CD4-positive, alpha-beta T cell treated with Interleukin-4 for 1 hour (primary cell): ENCODE data around the gene ASPHD2.
A peak's percentile ranks its signal among the peaks of the same experiment; 100 is the strongest.
"Not testable (repeated sequence)": the region's sequence is repeated elsewhere in the genome, so short reads cannot be mapped to it uniquely, and the experiment has no call there.

Experiments used
- DNase-seq, 2 donors: peaks; one replicate each; pipeline ENCODE4 v3.0.0-alpha.2; 2020 to 2022

Gene ASPHD2

GRCh38 chr22:26417406-26417805, 11.7 kb upstream of the ASPHD2 start:
- no peak for DNase-seq

GRCh38 chr22:26418620-26419019, 10.4 kb upstream of the ASPHD2 start:
- no peak for DNase-seq

- DNase-seq = no peak
These were observed 2.1 kb upstream of the ASPHD2 start for GRCh38 chr22:26426924-26427323.

- DNase-seq = no peak
These were observed 612 bp downstream of the ASPHD2 start for GRCh38 chr22:26429458-26430286.

GRCh38 chr22:26430600-26430999, 1.5 kb downstream of the ASPHD2 start:
- DNase-seq = no peak

- no peak for DNase-seq
These were observed 2.4 kb downstream of the ASPHD2 start for GRCh38 chr22:26431261-26431995.

GRCh38 chr22:26432619-26433311, 3.7 kb downstream of the ASPHD2 start:
- peak in 1 of 2 donors; percentile 50 for DNase-seq

- no peak for DNase-seq
These were observed 4.7 kb downstream of the ASPHD2 start for GRCh38 chr22:26433805-26434204.

GRCh38 chr22:26435327-26436093, 6.5 kb downstream of the ASPHD2 start:
- no peak for DNase-seq

GRCh38 chr22:26436903-26437515, 7.9 kb downstream of the ASPHD2 start:
- DNase-seq = peak in 1 of 2 donors; percentile 1

GRCh38 chr22:26437694-26438392, 8.8 kb downstream of the ASPHD2 start:
- peak in 1 of 2 donors; percentile 3 for DNase-seq

- not testable (repeated sequence) for DNase-seq
These were observed 9.7 kb downstream of the ASPHD2 start for GRCh38 chr22:26438776-26439175.

GRCh38 chr22:26439559-26439958, 10.5 kb downstream of the ASPHD2 start:
- no peak for DNase-seq

GRCh38 chr22:26442086-26442756, 13.2 kb downstream of the ASPHD2 start:
- peak in 1 of 2 donors; percentile 6 for DNase-seq

- DNase-seq = peak in 1 of 2 donors; percentile 5
These were observed 15.0 kb downstream of the ASPHD2 start for GRCh38 chr22:26443901-26444690.

GRCh38 chr22:26444777-26445176, 15.7 kb downstream of the ASPHD2 start:
- DNase-seq = no peak

- peak in 1 of 2 donors; percentile 7 for DNase-seq
These were observed 16.7 kb downstream of the ASPHD2 start for GRCh38 chr22:26445577-26446275.

GRCh38 chr22:26446808-26447515, 17.9 kb downstream of the ASPHD2 start:
- no peak for DNase-seq
